Smooth muscle cell (in vitro differentiated cells): ENCODE results near the gene PHF10. TPM values are rescaled to one million over a fixed set of nuclear protein-coding genes. Genes with fewer than 3 reads are reported as not detected.
A peak's percentile ranks its signal among the peaks of the same experiment; 100 is the strongest.

Experiments used
- DNase-seq: peaks from one replicate; lab custom pipeline; 2025; ENCODE audit not compliant: unreplicated experiment; lab: John Stamatoyannopoulos, UW
- H2AFZ ChIP-seq: fragments of 200-600 bp; sonication (generic); 2 replicates; pipeline ENCODE4 v1.6.0; 2016; ENCODE audit warnings: antibody characterized with exemption, low read depth, mild to moderate bottlenecking
- H3F3A ChIP-seq: fragments of 200-600 bp; sonication (generic); 2 replicates; pipeline ENCODE4 v1.6.0; 2017; ENCODE audit warnings: antibody characterized with exemption, low read depth
- H3K27ac ChIP-seq: fragments of 200-600 bp; sonication (generic); 2 replicates; pipeline ENCODE4 v1.5.1; 2016; ENCODE audit warnings: low read depth, mild to moderate bottlenecking
- H3K27me3 ChIP-seq: fragments of 200-600 bp; sonication (generic); 2 replicates; pipeline ENCODE4 v1.6.1; 2016; ENCODE audit warnings: low read depth, mild to moderate bottlenecking
- H3K36me3 ChIP-seq: fragments of 200-600 bp; sonication (generic); 2 replicates; pipeline ENCODE4 v1.5.1; 2016; ENCODE audit warnings: low read depth
- H3K4me1 ChIP-seq: fragments of 200-600 bp; sonication (generic); 2 replicates; pipeline ENCODE4 v1.5.1; 2016; ENCODE audit warnings: low read depth
- H3K4me2 ChIP-seq: fragments of 200-600 bp; sonication (generic); 2 replicates; pipeline ENCODE4 v1.6.0; 2016; ENCODE audit warnings: mild to moderate bottlenecking
- H3K4me3 ChIP-seq: fragments of 200-600 bp; sonication (generic); 2 replicates; pipeline ENCODE4 v1.5.1; 2016; ENCODE audit warnings: mild to moderate bottlenecking
- H3K79me2 ChIP-seq: fragments of 200-600 bp; sonication (generic); 2 replicates; pipeline ENCODE4 v1.6.0; 2016; ENCODE audit warnings: low read depth, mild to moderate bottlenecking
- H3K9ac ChIP-seq: fragments of 200-600 bp; sonication (generic); 2 replicates; pipeline ENCODE4 v1.6.0; 2016; ENCODE audit warnings: low read depth
- H3K9me3 ChIP-seq: fragments of 200-600 bp; sonication (generic); replicated peaks from 2 replicates; pipeline ENCODE4 v1.5.1; 2016; ENCODE audit warnings: low read depth
- H4K20me1 ChIP-seq: fragments of 200-600 bp; sonication (generic); 2 replicates; pipeline ENCODE4 v1.6.0; 2016; ENCODE audit warnings: low read depth
- WGBS: methylation state at CpG from one replicate; pipeline ENCODE4 v1.1.7; 2016; ENCODE audit warnings: low lambda C conversion rate; 5-methylcytosine and 5-hydroxymethylcytosine counted together
- polyA plus RNA-seq: library from polyadenylated mRNA; unstranded; fragments of >200 nt; fragmentation: Nextera tagmentation; extraction: Ambion mirVana; gene quantifications from 2 replicates; pipeline ENCODE4 v1.2.1, GENCODE V29; 2016
- total RNA-seq: library from RNA; depleted of rRNA; stranded (reverse); fragments of >200 nt; gene quantifications from 2 replicates; pipeline ENCODE4 v1.2.3, GENCODE V29; 2014
- TF ChIP-seq, protein P1 (sequence below): fragments of 200-600 bp; sonication (generic); IDR thresholded peaks from 2 replicates; pipeline ENCODE4 v1.5.1; 2017; ENCODE audit warnings: borderline replicate concordance, mild to moderate bottlenecking, antibody characterized with exemption; ENCODE audit not compliant: insufficient read depth, poor library complexity, severe bottlenecking

Gene PHF10
- total and polyA plus RNA-seq, 2 experiments from 2014 or later: 22.0 to 41.9 TPM

DNA sequence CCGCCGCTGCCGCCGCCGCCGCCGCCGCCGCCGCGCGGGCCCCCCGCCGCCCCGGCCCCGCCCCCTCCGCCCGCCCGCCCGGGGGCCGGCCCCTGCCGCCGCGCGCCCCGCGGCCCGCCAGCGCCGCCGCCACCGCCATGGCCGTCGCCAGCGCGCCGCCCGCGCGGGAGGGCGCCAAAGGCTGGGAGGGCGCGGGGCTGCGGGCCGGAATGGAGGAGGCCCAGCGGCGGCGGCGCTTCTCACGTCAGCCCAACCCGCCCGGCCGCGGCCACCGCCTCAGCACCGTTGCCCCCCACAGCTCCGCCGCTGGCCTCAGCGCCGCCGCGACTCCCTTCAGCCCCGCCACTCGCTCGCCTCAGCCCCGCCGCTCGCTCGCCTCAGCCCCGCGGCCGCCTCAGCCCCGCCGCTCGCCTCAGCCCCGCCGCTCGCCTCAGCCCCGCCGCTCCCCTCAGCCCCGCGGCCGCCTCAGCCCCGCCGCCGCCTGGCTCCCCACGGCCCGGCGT is 258 bp downstream of the PHF10 start:
- H3K9ac ChIP-seq: no peak overlapping the region
- H3K79me2 ChIP-seq: peaks cover 35% of the 10 kb centered on the region

DNA sequence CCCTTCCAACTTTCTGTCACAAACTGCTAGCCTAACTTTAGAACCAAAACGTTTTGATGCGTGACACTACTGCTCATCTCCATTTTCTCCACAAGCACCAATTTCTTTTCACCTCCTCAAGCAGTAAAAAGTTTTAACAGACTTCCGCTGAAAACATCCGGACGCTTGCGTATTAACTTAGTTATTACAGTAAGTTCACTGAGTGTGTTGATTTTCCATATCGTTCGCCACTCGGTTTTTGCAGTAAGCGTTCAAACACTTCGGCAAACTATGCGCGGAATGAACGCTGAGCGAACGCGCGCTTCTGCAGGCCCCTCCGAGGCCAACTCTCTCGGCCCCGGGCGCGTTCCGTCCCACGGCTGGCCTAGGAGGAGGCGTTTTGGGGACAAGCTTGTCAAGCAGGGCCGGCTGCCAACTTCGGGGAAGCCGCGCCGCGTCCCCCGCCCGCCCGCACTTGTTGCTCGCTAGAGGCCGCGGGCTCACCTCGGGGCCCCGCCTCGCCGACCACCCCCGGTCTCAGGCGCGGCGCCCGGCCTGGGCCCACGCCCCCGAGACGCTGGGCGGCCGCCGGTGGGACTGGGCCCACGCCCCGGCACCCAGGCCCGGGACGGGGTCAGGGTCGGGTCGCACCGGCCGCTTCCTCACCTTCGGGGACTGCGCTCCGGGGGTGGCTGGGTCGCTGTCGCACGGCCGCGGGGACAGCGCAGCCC is 945 bp downstream of the PHF10 start:
- H2AFZ ChIP-seq: peak overlapping the region; percentile 91
- H3K4me1 ChIP-seq: peaks cover 20% of the 10 kb centered on the region
- TF ChIP-seq, protein P1, sequence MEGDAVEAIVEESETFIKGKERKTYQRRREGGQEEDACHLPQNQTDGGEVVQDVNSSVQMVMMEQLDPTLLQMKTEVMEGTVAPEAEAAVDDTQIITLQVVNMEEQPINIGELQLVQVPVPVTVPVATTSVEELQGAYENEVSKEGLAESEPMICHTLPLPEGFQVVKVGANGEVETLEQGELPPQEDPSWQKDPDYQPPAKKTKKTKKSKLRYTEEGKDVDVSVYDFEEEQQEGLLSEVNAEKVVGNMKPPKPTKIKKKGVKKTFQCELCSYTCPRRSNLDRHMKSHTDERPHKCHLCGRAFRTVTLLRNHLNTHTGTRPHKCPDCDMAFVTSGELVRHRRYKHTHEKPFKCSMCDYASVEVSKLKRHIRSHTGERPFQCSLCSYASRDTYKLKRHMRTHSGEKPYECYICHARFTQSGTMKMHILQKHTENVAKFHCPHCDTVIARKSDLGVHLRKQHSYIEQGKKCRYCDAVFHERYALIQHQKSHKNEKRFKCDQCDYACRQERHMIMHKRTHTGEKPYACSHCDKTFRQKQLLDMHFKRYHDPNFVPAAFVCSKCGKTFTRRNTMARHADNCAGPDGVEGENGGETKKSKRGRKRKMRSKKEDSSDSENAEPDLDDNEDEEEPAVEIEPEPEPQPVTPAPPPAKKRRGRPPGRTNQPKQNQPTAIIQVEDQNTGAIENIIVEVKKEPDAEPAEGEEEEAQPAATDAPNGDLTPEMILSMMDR: no peak
- WGBS: 2% methylated on average over 38 of the region's 70 CpGs
- H4K20me1 ChIP-seq: peaks cover 46% of the 10 kb centered on the region
- peak overlapping the region; percentile 39 for H3K9ac ChIP-seq
- peak overlapping the region; percentile 63 for H3K4me3 ChIP-seq
- peaks cover 3% of the 10 kb centered on the region for H3F3A ChIP-seq
- no peaks in the 10 kb centered on the region for H3K27me3 ChIP-seq
- peak overlapping the region; percentile 92 for H3K4me2 ChIP-seq
- H3K27ac ChIP-seq: peak overlapping the region; percentile 54
- H3K79me2 ChIP-seq: peaks cover 42% of the 10 kb centered on the region
- H3K36me3 ChIP-seq: no peaks in the 10 kb centered on the region
- H3K9me3 ChIP-seq: no peaks in the 10 kb centered on the region
- peak; percentile 26 for DNase-seq

More for the DNA sequence above, 258 bp downstream of the PHF10 start:
- Histone ChIP-seq H3K27ac (no peak overlapping the region), H3K9me3 (no peaks in the 10 kb centered on the region), H4K20me1 (peaks cover 40% of the 10 kb centered on the region), H3K27me3 (no peaks in the 10 kb centered on the region), H3K4me3 (peak overlapping the region; percentile 73), H3K4me2 (no peak overlapping the region), H3F3A (peaks cover 3% of the 10 kb centered on the region), H2AFZ (no peak overlapping the region), H3K4me1 (peaks cover 20% of the 10 kb centered on the region), H3K36me3 (no peaks in the 10 kb centered on the region)
- TF ChIP-seq, protein P1: no peak
- no CpG with 5 or more reads among the region's 89 CpGs for WGBS
- DNase-seq: no peak

DNA sequence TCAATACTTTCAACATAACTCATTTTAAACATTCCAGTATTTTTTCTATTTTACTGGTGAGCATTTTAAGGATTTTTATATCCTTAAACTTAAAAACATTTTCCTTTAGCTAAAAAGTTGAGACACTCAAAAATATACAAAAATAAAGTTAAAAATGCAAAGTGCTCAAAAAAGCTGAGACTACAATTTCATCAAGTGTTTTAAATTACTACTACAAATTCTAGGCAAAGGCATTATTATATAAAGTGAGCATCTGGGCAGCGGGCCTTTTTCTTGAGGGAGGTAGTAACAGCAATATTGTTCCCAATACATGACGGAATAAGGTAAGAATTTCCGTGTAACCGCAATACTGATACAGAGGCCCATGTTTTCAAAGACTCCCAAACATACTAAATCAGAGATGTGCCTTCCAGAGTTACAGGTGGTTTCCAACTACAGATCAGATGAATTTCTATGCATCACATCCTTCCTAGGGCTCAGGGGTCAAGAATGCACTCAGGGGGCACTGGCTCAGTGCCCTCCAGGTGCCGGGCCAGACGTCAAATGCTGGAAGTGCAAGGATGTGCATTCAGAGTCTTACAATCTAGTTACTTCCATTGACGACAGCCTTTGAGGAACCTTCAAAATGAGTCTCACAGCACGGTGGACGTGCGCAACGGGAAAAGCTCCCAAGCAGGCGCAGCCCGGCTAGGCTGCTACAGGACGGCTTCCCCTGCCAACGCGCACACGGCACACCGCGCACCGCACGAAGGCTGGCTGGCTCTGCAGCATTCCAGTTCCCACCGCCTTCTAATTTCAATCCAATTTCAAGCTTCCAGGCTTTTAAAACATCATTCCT is 1.7 kb downstream of the PHF10 start:
- no peak for DNase-seq
- Histone ChIP-seq H3K27ac (peak overlapping the region; percentile 54), H3K4me3 (peak overlapping the region; percentile 63), H3F3A (peaks cover 3% of the 10 kb centered on the region), H3K9ac (peak overlapping the region; percentile 39), H3K79me2 (peaks cover 49% of the 10 kb centered on the region), H4K20me1 (peaks cover 54% of the 10 kb centered on the region), H3K4me2 (peak overlapping the region; percentile 92), H3K27me3 (no peaks in the 10 kb centered on the region), H3K4me1 (peaks cover 20% of the 10 kb centered on the region), H3K36me3 (no peaks in the 10 kb centered on the region), H2AFZ (peak overlapping the region; percentile 91), H3K9me3 (no peaks in the 10 kb centered on the region)
- WGBS: 8% methylated on average over 22 of the region's 22 CpGs
- TF ChIP-seq, protein P1: no peak
